ENCODE data around the gene ATP1B3. TPM values are rescaled to one million over a fixed set of nuclear protein-coding genes. Genes with fewer than 3 reads are reported as not detected.

ATP1B3 gene
- total and polyA plus RNA-seq, 9 of the 15 experiments (the other 6 are each of a cell fraction or from before 2014, with no cell fraction given) = 48.3 to 202 (median 123) TPM

GRCh38 chr3:141876891-141877621, 613 bp downstream of the ATP1B3 start:
- H3K9ac ChIP-seq (ENCODE audit: insufficient read depth in 1 of 2, low read depth in 2 of 2, low read length in 2 of 2) = peak overlapping the region; percentile 80 to 95
- DNase-seq (ENCODE audit: extremely low read depth in 1 of 4, low spot score in 3 of 4) = peak; percentile 44 to 62 (median 60)
- in situ Hi-C loops (cut with MboI) (no loop called here), intact Hi-C loops (cut with micrococcal nuclease) (loop anchor here (5.0 kb wide), 2 partner anchors 35 to 95 kb away; no protein-coding TSS in a partner anchor)
- H3K4me1 ChIP-seq (replicated peaks in 1 of 2; ENCODE audit: control insufficient read depth in 2 of 2, insufficient read depth in 2 of 2, low read length in 2 of 2) = peaks cover 18% of the 10 kb centered on the region in 2 experiments; a peak in 4 of 5 replicates
- POLR2A ChIA-PET = interaction anchor here (0.7 to 4.0 kb wide), 16 partner anchors 9 to 390 kb away, joined by 3 to 26 read pairs (median 3); no protein-coding TSS in a partner anchor
- H3K27ac ChIP-seq (ENCODE audit: extremely low read depth, low read depth, low read length) = peak overlapping the region; percentile 88
- H3K27me3 ChIP-seq (ENCODE audit: control insufficient read depth in 2 of 2, insufficient read depth in 2 of 2, low read length in 2 of 2) = no peaks in the 10 kb centered on the region
- H3K4me3 ChIP-seq = peak overlapping the region; percentile 98
- H3K9me1 ChIP-seq (ENCODE audit: control insufficient read depth, insufficient read depth, low read length) = no peaks in the 10 kb centered on the region
- BruUV-seq (replicated peaks) = no TSS peak
- H3K9me3 ChIP-seq (replicated peaks; ENCODE audit: control insufficient read depth, insufficient read depth, low read depth, low read length) = no peaks in the 10 kb centered on the region
- 0% methylated on average over 35 of the region's 76 CpGs for WGBS (ENCODE audit: insufficient coverage, low coverage, missing lambda C conversion rate)
- H3K4me2 ChIP-seq (ENCODE audit: insufficient read depth, low read length) = peak overlapping the region; percentile 82
- H2AFZ ChIP-seq (ENCODE audit: low read depth, low read length) = peak overlapping the region; percentile 73
- peak; percentile 35 for FAIRE-seq
- ATAC-seq = peak; percentile 33
- peaks cover 57% of the 10 kb centered on the region for H3K79me2 ChIP-seq (ENCODE audit: control insufficient read depth, insufficient read depth, low read length)
- CTCF ChIA-PET (ENCODE audit: low intra/inter-chr PET ratio) = no interaction called here
- H4K20me1 ChIP-seq (replicated peaks; ENCODE audit: control insufficient read depth, insufficient read depth, low read length) = peaks cover 21% of the 10 kb centered on the region; the same call in 1 of the 2 replicates
- peaks cover 26% of the 10 kb centered on the region; the same call in 2 of the 3 replicates for H3K36me3 ChIP-seq (ENCODE audit: control insufficient read depth, insufficient read depth, low read length)
- TF ChIP-seq MXI1 (IDR thresholded peaks at IDR 0.05; ENCODE audit: low read depth, low read length) = no peak
- peak; percentile 76 for TF ChIP-seq RBFOX2 (IDR thresholded peaks at IDR 0.05; ENCODE audit: low read depth, low read length)
- no peak for TF ChIP-seq ZNF583 (CRISPR knock-in tag; IDR thresholded peaks at IDR 0.05)
- TF ChIP-seq NONO (IDR thresholded peaks at IDR 0.05; ENCODE audit: low read depth in 2 of 2, low read length in 1 of 2) = peak; percentile 34 to 36; a peak in 2 of 4 replicates
- TF ChIP-seq ZFX (CRISPR knock-in tag; IDR thresholded peaks at IDR 0.05) = peak; percentile 59
- no peak for TF ChIP-seq PYGO2 (tag; IDR thresholded peaks at IDR 0.05)
- no peak for TF ChIP-seq SP2 (IDR thresholded peaks at IDR 0.05; ENCODE audit: extremely low read depth, low read depth, low read length, poor library complexity, severe bottlenecking)
- peak; percentile 87 for TF ChIP-seq SAP30 (IDR thresholded peaks at IDR 0.05; ENCODE audit: borderline replicate concordance, insufficient read depth, low read depth, low read length, poor library complexity, severe bottlenecking)
- TF ChIP-seq ZNF589 (CRISPR knock-in tag; IDR thresholded peaks at IDR 0.05; ENCODE audit: low read depth) = no peak
- peak; percentile 43 for TF ChIP-seq CCNT2 (IDR thresholded peaks at IDR 0.05; ENCODE audit: borderline replicate concordance, extremely low read depth, insufficient read length, low read depth, low read length)
- TF ChIP-seq HDAC1 (IDR thresholded peaks at IDR 0.05) = 0 out of 4 replicates have a peak, but pooled peaks of 1 of the 2 experiments have one; percentile 7
- no peak for TF ChIP-seq ZBTB26 (CRISPR knock-in tag; IDR thresholded peaks at IDR 0.05)
- peak; percentile 36; the same call in 1 of the 2 replicates for TF ChIP-seq RB1 (IDR thresholded peaks at IDR 0.05; ENCODE audit: low read depth)
- TF ChIP-seq L3MBTL2 (IDR thresholded peaks at IDR 0.05) = peak; percentile 75
- no peak for TF ChIP-seq RFX7 (CRISPR knock-in tag; IDR thresholded peaks at IDR 0.05)
- no peak for TF ChIP-seq NCOR1 (IDR thresholded peaks at IDR 0.05)
- TF ChIP-seq GTF2A2 (tag; IDR thresholded peaks at IDR 0.05) = 0 out of 2 replicates have a peak, but pooled peaks have one; percentile 52
- peak; percentile 9 to 14; a peak in 2 of 4 replicates for TF ChIP-seq UBTF (IDR thresholded peaks at IDR 0.05; ENCODE audit: borderline replicate concordance in 1 of 2, low read depth in 2 of 2, low read length in 2 of 2)
